DND-41 (cell line): ENCODE results near the gene RIN1.
"Not testable (repeated sequence)": the region's sequence is repeated elsewhere in the genome, so short reads cannot be mapped to it uniquely, and the experiment has no call there.

Source experiments
- ATAC-seq: fragments of 200-7000 bp; cut with Tn5 transposase; 3 replicates; pipeline ENCODE4 v1.9.1; 2021; ENCODE audit warnings: low read depth; ENCODE audit not compliant: insufficient read depth
- DNase-seq: peaks from one replicate; pipeline ENCODE4 v3.0.0-alpha.2; 2020
- H2AFZ ChIP-seq: 2 replicates; pipeline ENCODE4 v1.6.0; 2012; ENCODE audit warnings: low read depth, low read length
- H3K27ac ChIP-seq: 2 replicates; pipeline ENCODE4 v1.5.1; 2012; ENCODE audit warnings: low read length, inconsistent platforms
- H3K27me3 ChIP-seq: fragments of 200-600 bp; sonication (generic); 2 replicates; pipeline ENCODE4 v1.6.0; 2012; ENCODE audit warnings: low read length, mild to moderate bottlenecking, inconsistent platforms; ENCODE audit not compliant: insufficient read depth, poor library complexity
- H3K36me3 ChIP-seq: 2 replicates; pipeline ENCODE4 v1.5.1; 2012; ENCODE audit warnings: low read length, inconsistent platforms; ENCODE audit not compliant: insufficient read depth
- H3K4me1 ChIP-seq: 2 replicates; pipeline ENCODE4 v1.5.1; 2012; ENCODE audit warnings: mild to moderate bottlenecking, low read length; ENCODE audit not compliant: insufficient read depth
- H3K4me2 ChIP-seq: 2 replicates; pipeline ENCODE4 v1.6.0; 2012; ENCODE audit warnings: mild to moderate bottlenecking, moderate library complexity, low read length, inconsistent platforms; ENCODE audit not compliant: insufficient read depth
- H3K4me3 ChIP-seq, 2 experiments: fragments of 200-600 bp in 1 of 2; shearing (Covaris generic) in 1 of 2; 2 replicates each; pipeline ENCODE4 v1.5.1; 2012 to 2016; ENCODE audit warnings: inconsistent platforms in 2 of 2, low read length in 2 of 2, mild to moderate bottlenecking in 2 of 2, low read depth in 1 of 2, moderate library complexity in 1 of 2
- H3K79me2 ChIP-seq: 2 replicates; pipeline ENCODE4 v1.6.0; 2012; ENCODE audit warnings: low read length, inconsistent platforms; ENCODE audit not compliant: insufficient read depth
- H3K9ac ChIP-seq: 2 replicates; pipeline ENCODE4 v1.6.0; 2012; ENCODE audit warnings: low read depth, mild to moderate bottlenecking, inconsistent platforms, low read length, moderate library complexity
- H3K9me3 ChIP-seq: 2 replicates; pipeline ENCODE4 v1.5.1; 2012; ENCODE audit warnings: low read length, moderate library complexity, mild to moderate bottlenecking, inconsistent platforms; ENCODE audit not compliant: insufficient read depth, severe bottlenecking
- H4K20me1 ChIP-seq: 2 replicates; pipeline ENCODE4 v1.6.0; 2012; ENCODE audit warnings: low read length; ENCODE audit not compliant: insufficient read depth
- EZH2 ChIP-seq: IDR thresholded peaks from 3 replicates; pipeline ENCODE4 v1.6.1; 2012; ENCODE audit warnings: borderline replicate concordance, low read depth, mild to moderate bottlenecking, moderate library complexity, low read length, inconsistent platforms; ENCODE audit not compliant: severe bottlenecking
- TF ChIP-seq, protein P1 (sequence below): IDR thresholded peaks from 2 replicates; pipeline ENCODE4 v1.5.1; 2012; ENCODE audit warnings: borderline replicate concordance, low read length, moderate library complexity, mild to moderate bottlenecking; ENCODE audit not compliant: poor library complexity, severe bottlenecking; ENCODE audit errors: extremely low read depth

RIN1 gene

DNA sequence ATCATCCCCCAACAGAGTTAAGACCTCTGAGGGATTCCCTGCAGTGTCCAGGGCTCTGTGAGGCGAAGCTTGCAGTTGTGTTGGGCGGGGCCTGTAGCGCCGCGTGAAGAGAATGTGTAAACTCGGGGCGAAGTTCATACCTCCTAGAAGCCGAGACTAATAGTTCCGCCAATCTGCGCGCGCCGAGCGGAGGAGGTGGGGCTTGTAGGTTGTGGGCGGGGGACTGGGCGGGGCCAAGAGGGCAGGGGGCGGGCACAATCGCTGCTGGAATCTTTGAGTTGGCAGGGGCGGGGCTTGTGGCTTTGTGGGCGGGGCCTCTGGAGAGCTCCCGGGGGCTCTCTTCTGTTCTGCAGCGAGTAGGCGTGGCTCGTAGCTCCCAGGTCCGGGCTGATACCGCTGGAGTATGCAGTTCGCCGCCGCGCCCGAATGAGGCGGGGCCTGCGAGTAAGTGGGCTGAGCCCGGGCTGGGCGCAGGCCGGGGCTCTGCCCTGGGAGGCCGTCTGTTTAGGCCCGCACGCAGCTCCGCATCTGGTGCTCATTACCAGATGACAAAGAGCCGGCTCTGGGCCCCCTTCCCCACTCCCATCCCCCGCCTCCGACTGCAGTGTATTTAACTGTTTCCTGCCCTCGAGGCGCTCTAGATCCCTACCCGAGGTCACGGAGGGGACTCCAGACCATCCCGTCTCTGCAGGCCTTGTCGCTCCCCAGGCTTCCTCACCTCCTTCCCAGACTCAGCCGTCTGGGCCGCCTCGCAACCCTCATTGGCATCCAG, 23.5 kb downstream of the RIN1 start:
- peak overlapping the region; percentile 84 for H3K27ac ChIP-seq
- DNase-seq (peak; percentile 99), ATAC-seq (peak; percentile 85)
- H3K36me3 ChIP-seq, result no peaks in the 10 kb centered on the region
- no peak for TF ChIP-seq EZH2
- TF ChIP-seq, protein P1, sequence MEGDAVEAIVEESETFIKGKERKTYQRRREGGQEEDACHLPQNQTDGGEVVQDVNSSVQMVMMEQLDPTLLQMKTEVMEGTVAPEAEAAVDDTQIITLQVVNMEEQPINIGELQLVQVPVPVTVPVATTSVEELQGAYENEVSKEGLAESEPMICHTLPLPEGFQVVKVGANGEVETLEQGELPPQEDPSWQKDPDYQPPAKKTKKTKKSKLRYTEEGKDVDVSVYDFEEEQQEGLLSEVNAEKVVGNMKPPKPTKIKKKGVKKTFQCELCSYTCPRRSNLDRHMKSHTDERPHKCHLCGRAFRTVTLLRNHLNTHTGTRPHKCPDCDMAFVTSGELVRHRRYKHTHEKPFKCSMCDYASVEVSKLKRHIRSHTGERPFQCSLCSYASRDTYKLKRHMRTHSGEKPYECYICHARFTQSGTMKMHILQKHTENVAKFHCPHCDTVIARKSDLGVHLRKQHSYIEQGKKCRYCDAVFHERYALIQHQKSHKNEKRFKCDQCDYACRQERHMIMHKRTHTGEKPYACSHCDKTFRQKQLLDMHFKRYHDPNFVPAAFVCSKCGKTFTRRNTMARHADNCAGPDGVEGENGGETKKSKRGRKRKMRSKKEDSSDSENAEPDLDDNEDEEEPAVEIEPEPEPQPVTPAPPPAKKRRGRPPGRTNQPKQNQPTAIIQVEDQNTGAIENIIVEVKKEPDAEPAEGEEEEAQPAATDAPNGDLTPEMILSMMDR, result no peak
- no peaks in the 10 kb centered on the region for H3K9me3 ChIP-seq
- 0 out of 2 replicates have a peak, but pooled peaks cover 2% of the 10 kb centered on the region for H4K20me1 ChIP-seq
- no peaks in the 10 kb centered on the region for H3K27me3 ChIP-seq
- H2AFZ ChIP-seq, result peak overlapping the region; percentile 91
- H3K4me3 ChIP-seq, result peak overlapping the region; percentile 25 to 66; a peak in 3 of 4 replicates
- peak overlapping the region; percentile 89 for H3K4me2 ChIP-seq
- no peaks in the 10 kb centered on the region for H3K79me2 ChIP-seq
- peaks cover 41% of the 10 kb centered on the region for H3K4me1 ChIP-seq
- peak overlapping the region; percentile 55 for H3K9ac ChIP-seq

DNA sequence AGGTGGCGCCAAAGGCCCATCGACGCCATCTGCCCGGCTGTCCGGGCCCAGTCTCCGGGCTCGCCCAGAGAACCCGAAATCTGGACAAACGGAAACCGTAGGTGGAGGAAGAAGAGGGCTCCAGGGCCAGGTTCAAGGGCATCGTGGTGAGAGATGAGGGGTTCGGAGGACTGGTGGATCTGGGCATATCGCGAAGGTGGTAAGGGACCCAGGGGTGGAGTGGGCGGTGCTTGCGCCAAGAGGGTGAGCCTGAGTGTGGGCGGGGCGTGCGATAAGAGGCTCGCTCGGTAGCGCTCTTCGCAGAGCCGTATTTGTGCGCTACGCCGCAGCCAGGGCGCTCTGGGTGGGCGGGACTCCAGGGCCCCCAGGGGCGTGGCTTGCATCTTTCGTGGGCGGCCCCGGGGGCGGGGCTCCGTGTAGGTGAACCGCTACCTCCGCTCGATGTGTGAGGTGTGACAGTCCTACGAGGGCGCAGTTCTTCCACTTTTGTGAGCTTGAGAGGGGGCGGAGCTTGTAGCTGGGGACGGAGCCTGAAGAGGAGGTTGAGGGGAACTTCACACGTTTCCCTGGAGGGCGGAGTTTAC, 24.2 kb downstream of the RIN1 start:
- peak overlapping the region; percentile 91 for H2AFZ ChIP-seq
- peak overlapping the region; percentile 25 to 66; a peak in 3 of 4 replicates for H3K4me3 ChIP-seq
- H3K27ac ChIP-seq, result peak overlapping the region; percentile 84
- peak overlapping the region; percentile 55 for H3K9ac ChIP-seq
- TF ChIP-seq, protein P1, result no peak
- TF ChIP-seq EZH2, result no peak
- peaks cover 34% of the 10 kb centered on the region for H3K4me1 ChIP-seq
- no peaks in the 10 kb centered on the region for H3K79me2 ChIP-seq
- H4K20me1 ChIP-seq, result no peaks in the 10 kb centered on the region
- H3K36me3 ChIP-seq, result no peaks in the 10 kb centered on the region
- no peaks in the 10 kb centered on the region for H3K9me3 ChIP-seq
- ATAC-seq, result peak; percentile 80
- peak; percentile 92 for DNase-seq
- no peaks in the 10 kb centered on the region for H3K27me3 ChIP-seq
- peak overlapping the region; percentile 76 for H3K4me2 ChIP-seq

GRCh38 chr11:66311470-66311964, 24.7 kb downstream of the RIN1 start:
- Histone ChIP-seq H2AFZ (peak overlapping the region; percentile 91), H3K79me2 (no peaks in the 10 kb centered on the region), H3K4me2 (peak overlapping the region; percentile 76)

GRCh38 chr11:66310803-66311440, 25.3 kb downstream of the RIN1 start:
- not testable (repeated sequence) for ATAC-seq, H3K27ac ChIP-seq, H3K4me2 ChIP-seq

More at GRCh38 chr11:66311470-66311964, 24.7 kb downstream of the RIN1 start:
- Histone ChIP-seq H3K27ac (no peak overlapping the region), H3K36me3 (no peaks in the 10 kb centered on the region), H3K4me1 (peaks cover 29% of the 10 kb centered on the region), H4K20me1 (no peaks in the 10 kb centered on the region), H3K9me3 (no peaks in the 10 kb centered on the region), H3K4me3 (peak overlapping the region in 1 of 2 experiments; percentile 66; a peak in 3 of 4 replicates), H3K27me3 (no peaks in the 10 kb centered on the region), H3K9ac (peak overlapping the region; percentile 55)
- DNase-seq (no peak), ATAC-seq (peak; percentile 48; the same call in 2 of the 3 replicates)
- TF ChIP-seq, protein P1, result peak; percentile 86
- TF ChIP-seq EZH2, result no peak

More at GRCh38 chr11:66310803-66311440, 25.3 kb downstream of the RIN1 start:
- H3K9ac ChIP-seq, H3K36me3 ChIP-seq, H3K79me2 ChIP-seq, DNase-seq, H3K9me3 ChIP-seq, H2AFZ ChIP-seq, H4K20me1 ChIP-seq, H3K4me3 ChIP-seq, H3K27me3 ChIP-seq: not testable (repeated sequence)
- H3K4me1 ChIP-seq, result peaks cover 23% of the 10 kb centered on the region
